NCI-H2227 treated with DMSO at 0.1 percent for 48 hours (cell line): Measurements from ENCODE around the gene ACOX1.

Source experiments
- DNase-seq: peaks from one replicate; lab custom pipeline; 2025; lab: John Stamatoyannopoulos, UW

ACOX1 gene

GRCh38 chr17:75891605-75892555 is 87.1 kb downstream of the ACOX1 start:
- DNase-seq = no peak
